Activated CD8-positive, alpha-beta T cell treated with anti-CD3 and anti-CD28 coated beads for 36 hours (primary cell): ENCODE results near the gene NDUFS5. TPM values are rescaled to one million over a fixed set of nuclear protein-coding genes. Genes with fewer than 3 reads are reported as not detected.
"Not testable (repeated sequence)": the region's sequence is repeated elsewhere in the genome, so short reads cannot be mapped to it uniquely, and the experiment has no call there.

Source experiments
- ATAC-seq: fragments of 200-7000 bp; cut with Tn5 transposase; one replicate; pipeline ENCODE4 v1.10.0; 2021; ENCODE audit warnings: mild to moderate bottlenecking, moderate library complexity
- CTCF ChIA-PET: fragments of 350-600 bp; sonication (Branson Sonifier 250); formaldehyde crosslinking; loops from one replicate; lab custom pipeline; 2021; ENCODE audit warnings: antibody characterized with exemption; lab: Charles Lee
- POLR2A ChIA-PET: fragments of 350-600 bp; sonication (Branson Sonifier 250); formaldehyde crosslinking; loops from one replicate; lab custom pipeline; 2021; ENCODE audit warnings: antibody characterized with exemption; lab: Charles Lee
- DNase-seq: peaks from one replicate; pipeline ENCODE4 v3.0.0-alpha.2; 2020
- H3K27ac Mint-ChIP-seq: one replicate; pipeline ENCODE4 v1.8.0; 2021; ENCODE audit warnings: mild to moderate bottlenecking, mixed read lengths
- H3K27me3 Mint-ChIP-seq: one replicate; pipeline ENCODE4 v1.8.0; 2021; ENCODE audit warnings: mixed read lengths
- H3K36me3 Mint-ChIP-seq: one replicate; pipeline ENCODE4 v1.8.0; 2021; ENCODE audit warnings: low read depth, mixed read lengths
- H3K4me1 Mint-ChIP-seq: one replicate; pipeline ENCODE4 v1.8.0; 2021; ENCODE audit warnings: low read depth, mixed read lengths
- H3K4me3 Mint-ChIP-seq: one replicate; pipeline ENCODE4 v1.8.0; 2021; ENCODE audit warnings: mild to moderate bottlenecking, moderate library complexity, mixed read lengths
- H3K9me3 Mint-ChIP-seq: one replicate; pipeline ENCODE4 v1.8.0; 2021; ENCODE audit warnings: mixed read lengths
- CTCF ChIP-seq: fragments of 200-600 bp; IDR thresholded peaks from one replicate; pipeline ENCODE4 v1.8.0; 2022; ENCODE audit warnings: antibody characterized with exemption, mild to moderate bottlenecking
- intact Hi-C: fragments of 100-400 bp; cut with micrococcal nuclease; formaldehyde crosslinking; loops from one replicate; pipeline ENCODE4 v1.10.0; 2022
- total RNA-seq, 2 experiments: library from RNA; stranded (reverse); gene quantifications; one replicate each; pipeline ENCODE4 v1.2.3, GENCODE V29; 2021

NDUFS5 gene
- total RNA-seq, 2 experiments from 2014 or later: 153 to 178 TPM

- no peak for ATAC-seq
- POLR2A ChIA-PET: interaction anchor here (1.0 kb wide), 1 partner anchor 15 kb away, joined by 3 read pairs; no protein-coding TSS in a partner anchor
These were observed 20.6 kb downstream of the NDUFS5 start for GRCh38 chr1:39046613-39047210.

GRCh38 chr1:39047374-39048229, 21.5 kb downstream of the NDUFS5 start:
- DNase-seq (no peak), ATAC-seq (peak; percentile 37)
- peaks cover 4% of the 10 kb centered on the region for H3K4me1 Mint-ChIP-seq
- H3K36me3 Mint-ChIP-seq: peaks cover 5% of the 10 kb centered on the region
- TF ChIP-seq CTCF: no peak
- no peak overlapping the region for H3K27ac Mint-ChIP-seq
- no peaks in the 10 kb centered on the region for H3K9me3 Mint-ChIP-seq
- H3K27me3 Mint-ChIP-seq: no peaks in the 10 kb centered on the region
- no peak overlapping the region for H3K4me3 Mint-ChIP-seq
- ChIA-PET POLR2A (interaction anchor here (0.7 to 1.0 kb wide), 2 partner anchors 14 to 51 kb away, joined by 3 read pairs; no protein-coding TSS in a partner anchor), CTCF (interaction anchor here (0.8 kb wide), 1 partner anchor 21 kb away, joined by 4 read pairs; the partner anchor contains the start of gene NDUFS5)
- intact Hi-C loops: no loop called here

More at GRCh38 chr1:39046613-39047210, 20.6 kb downstream of the NDUFS5 start:
- intact Hi-C loops: no loop called here
- CTCF ChIA-PET: interaction anchor here (0.8 kb wide), 1 partner anchor 20 kb away, joined by 4 read pairs; the partner anchor contains the start of gene NDUFS5
- Mint-ChIP-seq H3K4me1 (peaks cover 4% of the 10 kb centered on the region), H3K36me3 (peaks cover 7% of the 10 kb centered on the region), H3K4me3 (no peak overlapping the region), H3K27ac (no peak overlapping the region), H3K9me3 (no peaks in the 10 kb centered on the region), H3K27me3 (no peaks in the 10 kb centered on the region)
- DNase-seq: no peak
- no peak for TF ChIP-seq CTCF

GRCh38 chr1:39048745-39049370, 22.7 kb downstream of the NDUFS5 start:
- H3K4me1 Mint-ChIP-seq: peaks cover 4% of the 10 kb centered on the region
- CTCF ChIA-PET: no interaction called here
- DNase-seq (no peak), ATAC-seq (no peak)
- TF ChIP-seq CTCF: no peak
- no peaks in the 10 kb centered on the region for H3K9me3 Mint-ChIP-seq
- peaks cover 3% of the 10 kb centered on the region for H3K36me3 Mint-ChIP-seq
- intact Hi-C loops: no loop called here
- no peaks in the 10 kb centered on the region for H3K27me3 Mint-ChIP-seq
- H3K27ac Mint-ChIP-seq: no peak overlapping the region
- no peak overlapping the region for H3K4me3 Mint-ChIP-seq
- POLR2A ChIA-PET: no interaction called here

- no peak overlapping the region for H3K4me3 Mint-ChIP-seq
- no peak for DNase-seq
- no peaks in the 10 kb centered on the region for H3K9me3 Mint-ChIP-seq
- TF ChIP-seq CTCF: no peak
- H3K4me1 Mint-ChIP-seq: peaks cover 4% of the 10 kb centered on the region
- H3K27me3 Mint-ChIP-seq: no peaks in the 10 kb centered on the region
- ChIA-PET POLR2A (no interaction called here), CTCF (no interaction called here)
- intact Hi-C loops: no loop called here
- no peak overlapping the region for H3K27ac Mint-ChIP-seq
- no peak for ATAC-seq
- peaks cover 3% of the 10 kb centered on the region for H3K36me3 Mint-ChIP-seq
These were observed 23.9 kb downstream of the NDUFS5 start for GRCh38 chr1:39050001-39050400.

- CTCF ChIA-PET, H3K9me3 Mint-ChIP-seq, H3K27me3 Mint-ChIP-seq, H3K4me1 Mint-ChIP-seq, H3K27ac Mint-ChIP-seq, DNase-seq, POLR2A ChIA-PET, ATAC-seq, H3K36me3 Mint-ChIP-seq, intact Hi-C loops, H3K4me3 Mint-ChIP-seq: not testable (repeated sequence)
These were observed 25.2 kb downstream of the NDUFS5 start for GRCh38 chr1:39051193-39051850.
